ENCODE measurements around the gene DPH2.

Gene DPH2

DNA sequence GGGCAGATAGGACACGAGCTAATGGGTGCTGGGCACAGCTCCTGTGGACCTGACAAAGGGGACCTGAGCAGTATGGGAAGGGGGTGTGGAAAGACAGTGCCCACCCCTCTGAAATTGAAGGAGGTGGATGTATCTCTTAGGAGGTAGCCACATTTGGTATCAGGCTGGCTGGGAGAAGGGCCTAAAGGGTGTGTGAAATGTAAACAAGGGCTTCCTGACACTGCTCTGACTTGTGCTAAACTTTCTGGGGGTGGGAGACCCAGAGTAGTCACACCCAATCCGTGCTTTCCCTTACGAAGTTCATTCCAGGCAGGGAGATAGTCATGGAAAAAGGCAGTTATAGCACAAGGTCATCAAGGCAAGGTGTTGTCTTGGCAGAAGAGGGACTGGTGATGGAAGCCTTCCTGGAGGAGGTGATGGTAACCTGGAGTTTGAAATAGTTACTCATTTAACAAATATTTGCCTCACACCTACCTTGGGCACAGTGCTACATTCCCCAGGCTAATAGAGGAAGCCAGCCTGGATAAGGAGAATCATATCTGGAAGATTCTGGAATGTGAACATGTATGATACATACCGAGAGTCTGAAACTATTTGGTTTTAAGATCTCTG lies 16.3 kb downstream of the DPH2 start:
- no peak for DNase-seq

DNA sequence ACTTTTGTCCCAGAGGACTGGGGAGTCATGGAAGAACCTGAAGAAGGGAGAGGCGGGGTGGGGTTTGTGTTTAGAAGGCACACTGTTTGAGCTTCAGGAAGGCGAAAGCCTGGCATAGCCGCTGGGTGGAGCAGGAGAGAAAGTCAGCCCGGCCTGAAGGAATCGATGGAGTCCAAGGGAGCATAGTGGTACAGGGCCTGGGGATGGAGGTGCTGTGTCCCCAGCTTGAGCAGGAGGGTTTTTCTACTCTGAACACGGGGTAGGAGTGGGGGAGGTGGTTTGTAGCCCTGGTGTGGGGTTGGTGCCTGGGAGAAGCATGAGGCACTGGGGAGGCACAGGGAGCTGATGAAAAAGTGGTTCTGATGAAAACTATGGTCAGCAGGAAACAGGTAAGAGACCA lies 16.9 kb downstream of the DPH2 start:
- no peak for DNase-seq

DNA sequence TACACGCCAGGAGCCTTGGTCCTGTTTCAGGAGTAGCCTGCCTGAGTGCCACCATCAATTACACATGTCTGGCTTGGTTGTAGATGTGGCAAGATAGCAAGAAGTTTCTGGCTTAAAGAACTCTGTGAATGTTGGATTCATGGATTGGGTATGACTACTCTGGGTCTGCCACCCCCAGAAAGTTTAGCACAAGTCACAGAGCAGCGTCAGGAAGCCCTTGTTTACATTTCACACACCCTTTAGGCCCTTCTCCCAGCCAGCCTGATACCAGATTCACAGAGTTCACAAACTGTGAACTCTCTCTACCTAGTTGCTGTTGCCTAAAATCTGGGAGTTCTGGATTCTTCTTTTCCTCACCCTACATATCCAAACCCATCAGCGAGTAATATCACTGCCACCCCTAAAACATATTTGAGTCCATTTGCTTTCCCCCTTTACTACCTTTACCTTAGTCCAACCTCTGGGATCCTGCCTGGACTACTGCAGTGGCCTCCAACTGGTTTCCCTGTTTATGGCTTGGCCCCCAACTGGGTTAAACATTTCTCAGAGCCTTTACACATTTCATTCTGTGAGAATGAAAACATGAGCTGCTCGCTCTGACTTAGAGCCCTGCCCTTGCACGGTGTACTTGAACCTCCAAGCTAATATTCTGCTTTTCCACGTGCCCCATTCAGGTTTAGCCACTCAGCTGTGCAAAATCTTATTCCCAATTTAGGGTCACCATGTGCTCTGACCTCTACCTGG lies 17.5 kb downstream of the DPH2 start:
- no peak for DNase-seq

DNA sequence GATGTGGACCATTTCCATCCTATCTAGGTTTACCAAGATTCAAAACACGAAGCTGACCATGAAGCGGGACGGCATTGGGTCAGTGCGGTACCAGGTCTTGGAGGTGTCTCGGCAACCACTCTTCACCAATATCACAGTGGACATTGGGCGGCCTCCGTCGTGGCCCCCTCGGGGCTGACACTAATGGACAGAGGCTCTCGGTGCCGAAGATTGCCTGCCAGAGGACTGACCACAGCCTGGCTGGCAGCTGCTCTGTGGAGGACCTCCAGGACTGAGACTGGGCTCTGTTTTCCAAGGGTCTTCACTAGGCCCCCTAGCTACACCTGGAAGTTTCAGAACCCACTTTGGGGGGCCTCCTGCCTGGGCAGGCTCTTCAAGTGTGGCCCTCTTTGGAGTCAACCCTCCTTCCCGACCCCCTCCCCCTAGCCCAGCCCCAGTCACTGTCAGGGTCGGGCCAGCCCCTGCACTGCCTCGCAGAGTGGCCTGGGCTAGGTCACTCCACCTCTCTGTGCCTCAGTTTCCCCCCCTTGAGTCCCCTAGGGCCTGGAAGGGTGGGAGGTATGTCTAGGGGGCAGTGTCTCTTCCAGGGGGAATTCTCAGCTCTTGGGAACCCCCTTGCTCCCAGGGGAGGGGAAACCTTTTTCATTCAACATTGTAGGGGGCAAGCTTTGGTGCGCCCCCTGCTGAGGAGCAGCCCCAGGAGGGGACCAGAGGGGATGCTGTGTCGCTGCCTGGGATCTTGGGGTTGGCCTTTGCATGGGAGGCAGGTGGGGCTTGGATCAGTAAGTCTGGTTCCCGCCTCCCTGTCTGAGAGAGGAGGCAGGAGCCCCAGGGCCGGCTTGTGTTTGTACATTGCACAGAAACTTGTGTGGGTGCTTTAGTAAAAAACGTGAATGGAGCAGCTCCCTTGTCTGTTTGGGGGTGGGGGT lies 20.7 kb downstream of the DPH2 start:
- DNase-seq, result no peak

- DNase-seq, result no peak
These were observed 21.3 kb downstream of the DPH2 start for GRCh38 chr1:43991200-43991475.

GRCh38 chr1:43991476-43992231 lies 21.8 kb downstream of the DPH2 start, which contains the start of gene CCDC24:
Gene CCDC24 (plus strand): TSS chr1:43991599. CDS start chr1:43991879, 280 bp downstream.
- no peak for DNase-seq

DNA sequence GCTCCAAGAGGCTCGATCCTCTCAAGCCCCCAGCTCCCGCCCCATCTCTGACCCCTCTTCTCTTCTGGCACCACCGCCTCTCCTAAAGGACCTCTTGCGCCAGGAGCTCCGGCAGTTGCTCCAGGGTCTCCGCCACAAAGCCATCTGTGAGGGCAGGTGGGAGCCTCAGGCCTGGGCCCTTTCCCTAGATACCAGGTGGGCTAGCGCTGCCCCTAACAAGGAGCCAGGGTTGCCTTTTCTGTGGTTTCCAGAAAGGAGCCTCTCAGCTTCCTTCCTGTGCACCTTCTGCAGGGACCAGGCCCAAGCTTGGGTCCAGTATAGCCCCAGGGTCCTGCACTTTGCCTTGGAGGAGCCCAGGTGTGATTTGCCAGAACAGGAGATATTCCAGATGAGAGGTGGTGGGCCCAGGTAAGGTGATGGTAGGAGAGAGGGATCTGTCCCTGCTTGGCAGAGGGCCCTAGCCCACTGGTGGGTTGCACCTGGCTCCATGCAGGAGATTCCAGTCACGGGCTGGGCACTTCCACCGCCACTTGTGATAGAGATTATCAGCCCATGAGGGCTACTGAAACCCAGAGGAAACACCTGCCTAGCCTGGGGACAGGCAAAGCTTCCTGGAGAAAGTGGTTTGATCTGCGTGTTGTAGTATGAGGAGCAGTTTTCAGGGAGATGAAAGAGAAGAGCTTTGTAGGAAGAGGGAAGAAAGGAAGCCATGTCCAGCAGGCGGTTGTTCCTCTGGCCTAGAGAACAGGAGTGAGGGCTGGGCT lies 22.6 kb downstream of the DPH2 start:
- no peak for DNase-seq

- DNase-seq, result no peak
These were observed 23.6 kb downstream of the DPH2 start for GRCh38 chr1:43993206-43993914.

GRCh38 chr1:43994071-43994470 lies 24.3 kb downstream of the DPH2 start:
- DNase-seq, result no peak

DNA sequence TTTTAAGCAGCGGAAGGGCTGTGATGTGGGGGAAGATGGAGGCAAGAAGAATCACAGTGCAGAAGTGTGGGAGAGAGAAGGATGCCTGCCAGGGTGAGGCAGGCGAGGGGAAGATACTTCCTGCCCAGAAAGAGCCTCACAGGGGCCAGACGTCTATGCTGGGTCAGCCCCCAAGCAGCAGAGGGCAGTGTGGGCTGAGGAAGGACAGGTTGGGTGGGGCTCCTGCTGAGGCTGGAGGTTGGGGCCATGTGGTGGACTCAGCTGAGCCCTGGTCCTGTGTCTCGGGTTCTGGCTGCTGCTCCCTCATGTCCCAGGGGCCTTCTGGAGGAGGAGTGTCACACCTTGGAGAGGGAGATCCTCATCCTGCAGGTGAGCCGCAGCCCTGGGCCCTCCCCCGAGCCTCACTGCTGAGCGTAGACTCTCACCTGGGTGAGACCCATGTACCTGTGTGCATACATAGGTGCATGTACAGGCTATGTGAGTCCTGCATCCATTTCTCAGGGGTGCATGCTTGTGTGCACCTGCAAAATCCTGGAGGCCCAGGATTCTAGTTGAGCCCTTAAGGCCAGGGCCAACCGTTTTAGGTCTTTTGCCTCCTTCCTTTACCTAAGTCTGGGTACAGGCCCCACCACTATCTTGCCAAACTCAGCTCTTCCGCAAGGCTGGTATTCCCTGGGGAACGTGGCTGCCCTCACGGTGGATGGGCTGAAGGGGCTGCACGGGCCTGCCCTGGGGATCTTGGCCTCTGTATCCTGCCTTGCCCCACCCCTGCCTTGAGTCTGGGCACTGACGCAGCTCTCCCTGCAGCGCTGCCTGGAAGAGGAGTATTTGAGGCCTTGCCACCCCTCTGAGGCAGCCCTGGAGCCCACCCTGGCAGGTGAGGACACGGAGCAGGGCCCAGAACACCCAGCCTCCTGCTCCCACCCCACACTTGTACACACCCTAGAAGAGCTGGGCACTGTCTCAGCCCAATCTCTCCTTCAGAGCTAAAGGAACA lies 25.3 kb downstream of the DPH2 start:
- no peak for DNase-seq

GRCh38 chr1:43995984-43996732 lies 26.3 kb downstream of the DPH2 start:
- no peak for DNase-seq

- no peak for DNase-seq
These were observed 26.9 kb downstream of the DPH2 start for GRCh38 chr1:43996733-43997115.

DNA sequence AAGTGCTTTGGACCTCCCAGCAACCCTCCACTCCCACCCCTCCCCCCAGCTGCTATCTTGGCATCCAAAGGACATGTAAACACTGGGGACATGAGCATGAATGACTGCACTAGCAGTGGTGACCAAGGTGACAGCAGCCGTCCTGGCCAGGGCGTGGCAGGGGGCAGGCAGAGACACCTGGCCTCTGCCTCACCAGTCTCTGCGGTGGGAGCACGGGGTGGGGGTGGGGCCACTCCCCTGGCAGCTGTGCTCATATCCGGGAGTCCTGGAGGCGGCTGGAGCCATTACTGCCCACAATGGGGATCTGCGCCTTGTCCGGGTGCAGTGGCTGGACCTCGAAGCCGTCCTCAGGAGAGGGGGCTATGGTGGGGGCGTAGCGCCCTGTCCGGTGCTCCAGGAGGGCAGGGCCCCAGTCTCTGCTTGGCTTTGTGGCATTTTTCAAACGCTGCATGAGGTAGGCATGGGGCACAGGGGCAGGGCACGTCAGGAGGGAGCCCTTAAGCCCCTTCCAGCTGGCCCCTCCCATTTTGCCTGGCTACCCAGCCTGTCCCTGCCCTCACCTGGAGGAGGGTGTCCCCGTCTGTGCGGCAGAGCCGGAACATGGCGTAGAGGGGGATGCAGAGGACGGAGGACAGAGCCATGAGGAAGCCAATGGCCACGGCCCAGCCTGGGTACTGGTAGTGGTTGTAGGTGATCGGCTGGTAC lies 27.6 kb downstream of the DPH2 start:
- DNase-seq, result no peak

GRCh38 chr1:43998000-43998378 lies 28.2 kb downstream of the DPH2 start:
- DNase-seq, result no peak

DNA sequence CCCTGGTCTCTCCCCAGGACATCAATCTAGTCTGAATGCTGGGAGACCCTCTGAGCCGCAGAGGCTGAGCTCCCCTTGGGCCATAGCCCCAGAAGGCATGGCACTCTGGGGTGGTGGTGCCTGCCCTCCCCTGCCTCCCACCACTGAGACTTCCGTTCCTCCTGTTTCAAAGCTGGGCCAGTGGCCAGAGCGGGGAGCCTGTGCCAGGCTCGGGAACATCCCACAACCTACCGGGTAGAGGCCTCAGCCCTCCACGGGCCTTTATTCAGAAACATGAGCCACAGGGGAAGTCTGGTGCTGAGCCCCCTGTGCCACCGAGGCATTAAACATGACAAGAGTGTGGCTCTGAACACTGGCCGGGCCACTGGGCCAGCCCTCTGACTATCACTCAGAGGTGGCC lies 29.6 kb downstream of the DPH2 start:
- no peak for DNase-seq

GRCh38 chr1:44000122-44000665 lies 30.4 kb downstream of the DPH2 start:
- DNase-seq, result no peak

- no peak for DNase-seq
These were observed 32.4 kb downstream of the DPH2 start for GRCh38 chr1:44002165-44002564.

DNA sequence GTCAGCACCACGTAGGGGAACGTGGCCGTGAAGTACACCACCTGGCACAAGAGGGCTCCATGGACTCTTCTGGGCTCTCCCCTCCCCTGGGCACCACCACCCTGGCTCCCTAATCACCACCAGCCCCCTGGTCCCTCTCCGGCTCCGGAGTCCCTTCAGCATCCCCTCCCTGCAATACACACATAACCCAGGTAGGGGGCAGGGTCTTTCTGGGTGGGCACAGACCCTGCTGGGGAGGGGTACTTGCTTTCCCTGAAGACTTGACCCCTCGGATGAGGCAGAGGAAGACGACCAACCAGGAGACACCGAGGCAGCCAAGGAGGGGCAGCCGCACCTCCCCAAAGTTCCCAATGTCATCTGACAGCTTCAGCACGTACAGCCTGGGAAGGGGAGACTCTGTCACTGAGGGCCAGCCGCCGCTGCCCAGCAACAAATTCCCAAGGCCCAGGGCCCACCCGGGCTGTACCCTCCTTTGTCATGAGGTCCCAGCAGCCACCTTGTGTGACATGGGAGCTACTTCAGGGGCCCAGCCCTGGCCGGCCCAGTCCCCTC lies 32.9 kb downstream of the DPH2 start:
- no peak for DNase-seq
